ENCODE data around the gene LRP1B. TPM values are rescaled to one million over a fixed set of nuclear protein-coding genes. Genes with fewer than 3 reads are reported as not detected.

LRP1B gene
- total RNA-seq, 4 donors from 2014 or later = 37.1 to 82.7 (median 50.9) TPM

DNA sequence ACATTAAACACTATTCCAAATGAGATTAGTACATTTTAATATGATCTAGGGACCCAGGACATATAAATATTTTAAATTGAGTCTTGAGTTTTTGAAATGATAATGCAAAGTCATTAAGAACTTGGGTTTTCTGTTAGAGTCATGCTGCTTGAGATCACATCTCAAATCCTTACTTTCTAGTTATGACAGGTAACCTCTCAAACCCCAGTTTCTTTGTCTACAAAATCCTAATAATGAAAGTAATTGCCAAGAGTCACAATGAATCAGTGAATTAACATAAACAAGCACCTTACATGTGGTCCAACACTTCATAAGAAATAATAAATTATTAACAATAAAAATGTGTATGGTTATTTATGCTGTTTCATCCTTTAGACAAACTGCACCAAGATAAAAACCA lies 607.6 kb downstream of the LRP1B start:
- Histone ChIP-seq H3K27me3 (no peaks in the 10 kb centered on the region), H3K4me1 (peaks cover 0 to 7% of the 10 kb centered on the region in 2 donors), H3K27ac (no peak overlapping the region), H3K36me3 (no peaks in the 10 kb centered on the region), H3K9me3 (no peaks in the 10 kb centered on the region), H3K4me3 (replicated peaks in 1 of 3) (no peak overlapping the region)
- no peak for DNase-seq
- intact Hi-C loops (cut with DNase I) = no loop called here
- TF ChIP-seq, protein P1, sequence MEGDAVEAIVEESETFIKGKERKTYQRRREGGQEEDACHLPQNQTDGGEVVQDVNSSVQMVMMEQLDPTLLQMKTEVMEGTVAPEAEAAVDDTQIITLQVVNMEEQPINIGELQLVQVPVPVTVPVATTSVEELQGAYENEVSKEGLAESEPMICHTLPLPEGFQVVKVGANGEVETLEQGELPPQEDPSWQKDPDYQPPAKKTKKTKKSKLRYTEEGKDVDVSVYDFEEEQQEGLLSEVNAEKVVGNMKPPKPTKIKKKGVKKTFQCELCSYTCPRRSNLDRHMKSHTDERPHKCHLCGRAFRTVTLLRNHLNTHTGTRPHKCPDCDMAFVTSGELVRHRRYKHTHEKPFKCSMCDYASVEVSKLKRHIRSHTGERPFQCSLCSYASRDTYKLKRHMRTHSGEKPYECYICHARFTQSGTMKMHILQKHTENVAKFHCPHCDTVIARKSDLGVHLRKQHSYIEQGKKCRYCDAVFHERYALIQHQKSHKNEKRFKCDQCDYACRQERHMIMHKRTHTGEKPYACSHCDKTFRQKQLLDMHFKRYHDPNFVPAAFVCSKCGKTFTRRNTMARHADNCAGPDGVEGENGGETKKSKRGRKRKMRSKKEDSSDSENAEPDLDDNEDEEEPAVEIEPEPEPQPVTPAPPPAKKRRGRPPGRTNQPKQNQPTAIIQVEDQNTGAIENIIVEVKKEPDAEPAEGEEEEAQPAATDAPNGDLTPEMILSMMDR (IDR thresholded peaks at IDR 0.05) = no peak
- TF ChIP-seq POLR2A (IDR thresholded peaks at IDR 0.05) = no peak

DNA sequence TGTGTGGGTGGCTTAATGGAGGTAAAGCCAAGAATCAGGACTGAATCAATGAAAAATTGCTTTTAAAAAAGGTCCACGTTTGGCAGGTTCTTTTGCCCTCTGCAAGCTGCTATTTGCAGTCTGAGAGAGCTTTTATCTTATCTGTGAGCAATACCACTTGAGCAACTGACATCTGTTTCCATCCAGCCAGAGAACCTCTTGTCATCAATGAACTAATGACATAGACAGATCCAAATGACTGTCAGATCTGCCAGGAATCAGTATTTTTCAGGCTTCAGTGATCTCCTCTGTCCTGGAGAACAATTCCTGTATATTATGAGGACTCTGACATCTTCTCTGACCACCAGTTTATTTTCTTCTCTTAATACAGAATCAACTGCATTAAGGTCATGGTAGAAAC lies 608.1 kb downstream of the LRP1B start:
- no peak overlapping the region for H3K27ac ChIP-seq

DNA sequence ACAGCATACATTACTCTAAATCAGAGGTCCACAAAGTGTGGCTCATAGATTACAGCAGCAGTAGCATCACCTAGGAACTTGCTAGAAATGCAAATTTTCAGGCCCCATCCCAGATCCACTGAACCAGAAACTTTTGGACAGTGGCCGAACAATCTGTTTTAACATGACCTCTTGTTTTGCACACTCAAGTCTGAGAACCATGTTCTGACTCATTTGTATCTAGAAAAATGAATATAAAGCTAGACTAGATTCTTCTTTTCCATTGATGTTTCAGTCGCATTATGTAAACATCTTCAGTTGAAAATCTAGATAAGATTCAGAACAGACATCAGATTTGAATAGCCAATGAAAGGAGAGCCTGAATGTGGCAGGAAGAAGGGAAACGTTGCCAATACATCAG lies 608.8 kb downstream of the LRP1B start:
- H3K36me3 ChIP-seq = no peaks in the 10 kb centered on the region
- 50 to 53% methylated on average over 3 of the region's 3 CpGs for WGBS, 2 donors
- TF ChIP-seq, protein P1 (IDR thresholded peaks at IDR 0.05) = no peak
- no peak for TF ChIP-seq POLR2A (IDR thresholded peaks at IDR 0.05)
- H3K27me3 ChIP-seq = no peaks in the 10 kb centered on the region
- intact Hi-C loops (cut with DNase I) = no loop called here
- H3K4me1 ChIP-seq = peaks cover 0 to 7% of the 10 kb centered on the region in 2 donors
- no peak overlapping the region for H3K27ac ChIP-seq
- no peaks in the 10 kb centered on the region for H3K9me3 ChIP-seq
- H3K4me3 ChIP-seq (replicated peaks in 1 of 3) = no peak overlapping the region
- peak; percentile 29 to 40 for DNase-seq

More for the DNA sequence above, 608.1 kb downstream of the LRP1B start:
- Histone ChIP-seq H3K36me3 (no peaks in the 10 kb centered on the region), H3K4me3 (replicated peaks in 1 of 3) (no peak overlapping the region), H3K4me1 (peaks cover 0 to 7% of the 10 kb centered on the region in 2 donors), H3K9me3 (no peaks in the 10 kb centered on the region), H3K27me3 (no peaks in the 10 kb centered on the region)
- 73 to 78% methylated on average over 1 of the region's 1 CpG for WGBS, 2 donors
- DNase-seq = no peak
- intact Hi-C loops (cut with DNase I) = no loop called here
- TF ChIP-seq, protein P1 (IDR thresholded peaks at IDR 0.05) = no peak
- no peak for TF ChIP-seq POLR2A (IDR thresholded peaks at IDR 0.05)

DNA sequence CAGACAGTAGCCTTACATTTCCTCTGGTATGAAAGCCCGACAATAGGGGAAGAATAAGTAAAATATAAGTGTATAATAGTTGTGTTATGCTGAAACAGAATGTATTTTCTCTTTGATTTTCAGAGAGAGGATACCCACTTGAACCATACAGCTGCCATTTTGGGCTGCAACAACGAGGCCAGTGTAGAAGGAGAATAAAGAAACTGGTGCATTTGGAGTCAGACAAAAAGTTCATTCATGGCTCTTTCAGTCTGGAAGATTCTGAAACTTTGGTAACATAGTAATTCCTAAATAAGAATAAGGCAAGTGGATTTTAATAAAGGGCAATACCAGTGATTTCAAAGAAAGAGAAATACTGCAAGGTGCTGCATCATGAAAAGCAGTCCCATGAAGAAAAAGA lies 610.9 kb downstream of the LRP1B start:
- H3K27me3 ChIP-seq = no peaks in the 10 kb centered on the region
- 85 to 97% methylated on average over 2 of the region's 2 CpGs for WGBS, 2 donors
- no peak for TF ChIP-seq POLR2A (IDR thresholded peaks at IDR 0.05)
- TF ChIP-seq, protein P1 (IDR thresholded peaks at IDR 0.05) = no peak
- no peak overlapping the region for H3K4me3 ChIP-seq (replicated peaks in 1 of 3)
- no peak for DNase-seq
- no peaks in the 10 kb centered on the region for H3K36me3 ChIP-seq
- H3K9me3 ChIP-seq = no peaks in the 10 kb centered on the region
- H3K27ac ChIP-seq = no peak overlapping the region
- peaks cover 0 to 7% of the 10 kb centered on the region in 2 donors for H3K4me1 ChIP-seq
- intact Hi-C loops (cut with DNase I) = no loop called here

DNA sequence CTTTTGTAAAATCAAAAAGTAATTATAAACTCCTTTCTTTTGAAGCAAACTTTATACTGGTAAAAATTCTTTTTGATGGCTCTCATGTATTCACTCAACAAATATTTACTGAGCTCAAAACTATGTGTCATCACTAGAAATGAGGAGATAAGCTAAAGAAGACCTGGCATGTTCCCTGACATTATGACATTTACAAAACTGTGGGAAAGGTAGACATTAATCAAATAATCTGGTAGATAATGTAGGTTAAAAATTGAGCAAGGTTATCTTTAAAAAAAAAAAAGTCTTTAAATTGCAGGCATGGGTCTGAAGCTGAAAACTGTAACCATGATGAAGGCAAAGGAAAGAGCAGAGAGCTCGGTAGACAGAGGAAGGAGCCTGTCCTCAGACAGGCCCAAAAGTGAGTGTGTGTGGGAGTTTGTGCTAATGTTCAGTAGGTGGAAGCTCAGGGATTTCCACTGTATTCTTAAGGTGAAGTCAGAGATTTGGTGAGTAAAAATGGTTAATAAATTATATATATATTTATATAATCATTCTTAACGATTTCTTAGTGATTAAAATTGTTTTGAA lies 612.9 kb downstream of the LRP1B start:
- intact Hi-C loops (cut with DNase I) = no loop called here
- WGBS, 2 donors = 87 to 92% methylated on average over 2 of the region's 2 CpGs
- Histone ChIP-seq H3K27ac (no peak overlapping the region), H3K9me3 (no peaks in the 10 kb centered on the region), H3K27me3 (no peaks in the 10 kb centered on the region), H3K4me1 (peaks cover 0 to 7% of the 10 kb centered on the region in 2 donors), H3K36me3 (no peaks in the 10 kb centered on the region), H3K4me3 (replicated peaks in 1 of 3) (no peak overlapping the region)
- TF ChIP-seq, protein P1 (IDR thresholded peaks at IDR 0.05) = no peak
- DNase-seq = no peak

All from thyroid gland (tissue), 4 donors.